IMR-90 (cell line): ENCODE data around the gene MRM2. TPM values are rescaled to one million over a fixed set of nuclear protein-coding genes. Genes with fewer than 3 reads are reported as not detected.

Source experiments
- ATAC-seq: fragments of 200-7000 bp; cut with Tn5 transposase; 2 replicates; pipeline ENCODE4 v1.9.1; 2020; ENCODE audit warnings: low read depth, mild to moderate bottlenecking, moderate library complexity
- BruUV-seq: library from RNA; stranded (reverse); fragments of 400-500 nt; replicated peaks from 2 replicates; lab custom pipeline; 2021; lab: Mats Ljungman, UMichigan
- CTCF ChIA-PET: fragments of 300-600 bp; formaldehyde crosslinking; extraction: SDS; loops from one replicate; lab custom pipeline; 2021; ENCODE audit warnings: antibody characterized with exemption; lab: Yijun Ruan, JAX
- POLR2A ChIA-PET: fragments of 300-600 bp; sonication (Branson Sonifier 250); formaldehyde crosslinking; loops from one replicate; lab custom pipeline; 2022; ENCODE audit warnings: antibody characterized with exemption; ENCODE audit not compliant: unreplicated experiment; lab: Charles Lee
- DNase-seq: peaks from one replicate; pipeline ENCODE4 v3.0.0; 2013
- H2AFZ ChIP-seq: replicated peaks from 2 replicates; pipeline ENCODE3; 2013; ENCODE audit warnings: low read length, mild to moderate bottlenecking; ENCODE audit not compliant: poor library complexity
- H2AK5ac ChIP-seq: 2 replicates; pipeline ENCODE4 v1.6.1; 2013; ENCODE audit warnings: low read depth, low read length, inconsistent platforms
- H2AK9ac ChIP-seq: replicated peaks from 2 replicates; pipeline ENCODE3; 2013; ENCODE audit warnings: mild to moderate bottlenecking, low read depth, low read length, moderate library complexity; ENCODE audit not compliant: poor library complexity
- H2BK120ac ChIP-seq: 2 replicates; pipeline ENCODE4 v1.6.1; 2013; ENCODE audit warnings: low read depth, low read length, inconsistent platforms
- H2BK15ac ChIP-seq: 3 replicates; pipeline ENCODE4 v1.6.1; 2013; ENCODE audit warnings: low read depth, low read length, inconsistent platforms
- H2BK20ac ChIP-seq: 2 replicates; pipeline ENCODE4 v1.6.1; 2013; ENCODE audit warnings: low read depth, mild to moderate bottlenecking, inconsistent platforms, low read length, moderate library complexity
- H2BK5ac ChIP-seq: 2 replicates; pipeline ENCODE4 v1.6.1; 2013; ENCODE audit warnings: mild to moderate bottlenecking, low read depth, low read length, inconsistent platforms; ENCODE audit not compliant: poor library complexity, severe bottlenecking
- H3K14ac ChIP-seq: replicated peaks from 2 replicates; pipeline ENCODE4 v1.6.1; 2013; ENCODE audit warnings: low read depth, low read length, inconsistent platforms
- H3K18ac ChIP-seq: 2 replicates; pipeline ENCODE4 v1.6.1; 2013; ENCODE audit warnings: low read depth, low read length, control low read depth
- H3K23ac ChIP-seq: 2 replicates; pipeline ENCODE4 v1.6.1; 2013; ENCODE audit warnings: low read depth, low read length, inconsistent platforms
- H3K27ac ChIP-seq: 2 replicates; pipeline ENCODE4 v1.5.1; 2013; ENCODE audit warnings: mild to moderate bottlenecking, control low read depth, low read length; ENCODE audit not compliant: insufficient read depth
- H3K27me3 ChIP-seq: 2 replicates; pipeline ENCODE4 v1.6.1; 2013; ENCODE audit warnings: low read length; ENCODE audit not compliant: control insufficient read depth, insufficient read depth
- H3K36me3 ChIP-seq: 2 replicates; pipeline ENCODE4 v1.6.1; 2013; ENCODE audit warnings: low read length, mixed read lengths; ENCODE audit not compliant: control insufficient read depth, insufficient read depth
- H3K4ac ChIP-seq: 2 replicates; pipeline ENCODE4 v1.6.1; 2013; ENCODE audit warnings: low read depth, low read length, inconsistent platforms
- H3K4me1 ChIP-seq: 2 replicates; pipeline ENCODE4 v1.6.1; 2013; ENCODE audit warnings: low read length, mixed read lengths; ENCODE audit not compliant: control insufficient read depth, insufficient read depth
- H3K4me2 ChIP-seq: 2 replicates; pipeline ENCODE4 v1.6.1; 2013; ENCODE audit warnings: low read depth, mild to moderate bottlenecking, control low read depth, low read length, moderate library complexity
- H3K4me3 ChIP-seq: 2 replicates; pipeline ENCODE4 v1.5.1; 2013; ENCODE audit warnings: low read depth, mild to moderate bottlenecking, control low read depth, low read length, moderate library complexity; ENCODE audit not compliant: insufficient read depth
- H3K56ac ChIP-seq: 2 replicates; pipeline ENCODE4 v1.6.1; 2013; ENCODE audit warnings: low read length, inconsistent platforms; ENCODE audit not compliant: insufficient read depth; ENCODE audit errors: extremely low read depth
- H3K79me1 ChIP-seq, 2 experiments: 2 replicates each; pipeline ENCODE4 v1.6.1; 2013; ENCODE audit warnings: low read length in 2 of 2, inconsistent platforms in 1 of 2, low read depth in 1 of 2
- H3K9ac ChIP-seq: 2 replicates; pipeline ENCODE4 v1.6.1; 2013; ENCODE audit warnings: low read depth, low read length, control low read depth
- H3K9me1 ChIP-seq: 2 replicates; pipeline ENCODE4 v1.6.1; 2013; ENCODE audit warnings: low read length, inconsistent platforms; ENCODE audit not compliant: insufficient read depth
- H3K9me3 ChIP-seq: 2 replicates; pipeline ENCODE4 v1.6.1; 2013; ENCODE audit warnings: low read length; ENCODE audit not compliant: control insufficient read depth, insufficient read depth
- H4K20me1 ChIP-seq: 2 replicates; pipeline ENCODE4 v1.6.1; 2013; ENCODE audit warnings: low read length, inconsistent platforms; ENCODE audit not compliant: insufficient read depth
- H4K5ac ChIP-seq: 2 replicates; pipeline ENCODE4 v1.6.1; 2013; ENCODE audit warnings: mild to moderate bottlenecking, low read depth, low read length, control low read depth
- H4K8ac ChIP-seq, 2 experiments: 2 replicates each; pipeline ENCODE4 v1.6.1; 2013; ENCODE audit warnings: low read depth in 2 of 2, low read length in 2 of 2, control low read depth in 1 of 2, inconsistent platforms in 1 of 2
- H4K91ac ChIP-seq: 2 replicates; pipeline ENCODE4 v1.6.1; 2013; ENCODE audit warnings: low read depth, low read length, inconsistent platforms; ENCODE audit not compliant: insufficient read depth
- BHLHE40 ChIP-seq: fragments of 150-350 bp; IDR thresholded peaks from 2 replicates; pipeline ENCODE4 v1.6.1; 2016; ENCODE audit warnings: mild to moderate bottlenecking, low read depth, low read length
- CEBPB ChIP-seq: IDR thresholded peaks from 2 replicates; pipeline ENCODE4 v1.6.1; 2012; ENCODE audit warnings: low read depth, low read length, improper control_type of control experiment
- CHD1 ChIP-seq: IDR thresholded peaks from 2 replicates; pipeline ENCODE4 v1.6.1; 2012; ENCODE audit warnings: low read depth, low read length, improper control_type of control experiment
- CTCF ChIP-seq: conservative IDR thresholded peaks from 2 replicates; pipeline ENCODE4 v1.5.1; 2012; ENCODE audit warnings: mild to moderate bottlenecking, low read depth, low read length, improper control_type of control experiment
- ELK1 ChIP-seq: fragments of 150-350 bp; IDR thresholded peaks from 2 replicates; pipeline ENCODE4 v1.6.1; 2016; ENCODE audit warnings: low read depth, mild to moderate bottlenecking, low read length, moderate library complexity, borderline replicate concordance
- MAFK ChIP-seq: IDR thresholded peaks from 2 replicates; pipeline ENCODE4 v1.6.1; 2012; ENCODE audit warnings: low read depth, low read length, improper control_type of control experiment
- MAZ ChIP-seq: IDR thresholded peaks from 2 replicates; pipeline ENCODE4 v1.6.1; 2012; ENCODE audit warnings: low read depth, mild to moderate bottlenecking, low read length, improper control_type of control experiment, moderate library complexity, borderline replicate concordance
- MXI1 ChIP-seq: IDR thresholded peaks from 2 replicates; pipeline ENCODE4 v1.6.1; 2012; ENCODE audit warnings: low read depth, mild to moderate bottlenecking, low read length, moderate library complexity, borderline replicate concordance
- NFE2L2 ChIP-seq: fragments of 150-350 bp; IDR thresholded peaks from 2 replicates; pipeline ENCODE4 v1.6.1; 2016; ENCODE audit warnings: low read depth, mild to moderate bottlenecking, low read length
- POLR2A ChIP-seq: IDR thresholded peaks from 2 replicates; pipeline ENCODE4 v1.6.1; 2012; ENCODE audit warnings: mild to moderate bottlenecking, low read depth, low read length
- RAD21 ChIP-seq: IDR thresholded peaks from 2 replicates; pipeline ENCODE4 v1.6.1; 2012; ENCODE audit warnings: low read length, improper control_type of control experiment
- RCOR1 ChIP-seq: IDR thresholded peaks from 2 replicates; pipeline ENCODE4 v1.6.1; 2012; ENCODE audit warnings: mild to moderate bottlenecking, low read length, improper control_type of control experiment; ENCODE audit not compliant: insufficient replicate concordance
- RFX5 ChIP-seq: IDR thresholded peaks from 2 replicates; pipeline ENCODE4 v1.8.0; 2012; ENCODE audit warnings: low read depth, mild to moderate bottlenecking, low read length, moderate library complexity
- SMC3 ChIP-seq: fragments of 150-350 bp; IDR thresholded peaks from 2 replicates; pipeline ENCODE4 v1.6.1; 2016; ENCODE audit warnings: low read depth, mild to moderate bottlenecking, antibody characterized with exemption, low read length, moderate library complexity
- USF2 ChIP-seq: fragments of 150-350 bp; IDR thresholded peaks from 2 replicates; pipeline ENCODE4 v1.6.1; 2017; ENCODE audit warnings: mild to moderate bottlenecking, antibody characterized with exemption, low read length, low read depth
- WGBS, 2 experiments: methylation state at CpG; one replicate each; pipeline versions ENCODE4 v1.1.5 to v1.1.7; 2013; ENCODE audit warnings: missing lambda C conversion rate in 2 of 2; ENCODE audit not compliant: insufficient read length in 1 of 2; ENCODE audit errors: extremely low coverage in 2 of 2; 5-methylcytosine and 5-hydroxymethylcytosine counted together
- dilution Hi-C: fragments of 300-500 bp; cut with HindIII; formaldehyde crosslinking; loops from one replicate; pipeline ENCODE4 v1.14.3; 2018; ENCODE audit warnings: low sequenced_read_pairs; ENCODE audit not compliant: unreplicated experiment
- in situ Hi-C: fragments of 300-500 bp; cut with MboI; formaldehyde crosslinking; loops from 3 replicates; pipeline ENCODE4 v1.14.3; 2019; ENCODE audit warnings: low sequenced_read_pairs, inconsistent platforms, mixed read lengths
- intact Hi-C: fragments of 100-400 bp; cut with micrococcal nuclease; formaldehyde crosslinking; loops from 2 replicates; pipeline ENCODE4 v1.10.0; 2022
- polyA plus RNA-seq, 3 experiments: library from polyadenylated mRNA; depleted of rRNA; stranded (reverse); fragments of >200 nt; gene quantifications; 2 replicates each; pipeline ENCODE4 v1.2.3, GENCODE V29; 2012; ENCODE audit warnings: low replicate concordance in 1 of 3
- total RNA-seq: library from RNA; depleted of rRNA; stranded (reverse); fragments of >200 nt; gene quantifications from 2 replicates; pipeline ENCODE4 v1.2.3, GENCODE V29; 2012

The MRM2 gene
- total and polyA plus RNA-seq, 2 of the 4 experiments (the other 2 are of a cell fraction), result 19.1 to 23.8 TPM

GRCh38 chr7:2213551-2214215 is 28.3 kb downstream of the MRM2 start:
- H2AFZ ChIP-seq, result no peak overlapping the region
- ATAC-seq (no peak), DNase-seq (no peak)
- H3K27me3 ChIP-seq, result no peaks in the 10 kb centered on the region
- no peak overlapping the region for H2BK15ac ChIP-seq
- POLR2A ChIA-PET, result no interaction called here
- 82% methylated on average over 7 of the region's 15 CpGs; no CpG with 5 or more reads in 1 of the 2 experiments for WGBS, 2 experiments
- no peak overlapping the region for H3K4me2 ChIP-seq
- no peaks in the 10 kb centered on the region for H3K9me3 ChIP-seq
- H3K27ac ChIP-seq, result no peak overlapping the region
- no TSS peak for BruUV-seq
- H3K56ac ChIP-seq, result no peak overlapping the region
- in situ Hi-C loops (loop anchor here (10.0 kb wide), 1 partner anchor 559 kb away; no protein-coding TSS in a partner anchor), intact Hi-C loops (no loop called here), dilution Hi-C loops (no loop called here)
- H4K20me1 ChIP-seq, result peaks cover 6% of the 10 kb centered on the region; the same call in 1 of the 2 replicates
- no peak overlapping the region for H2BK120ac ChIP-seq
- H4K8ac ChIP-seq, result no peak overlapping the region
- H3K23ac ChIP-seq, result no peak overlapping the region
- no peak overlapping the region for H2BK20ac ChIP-seq
- no peak overlapping the region for H4K91ac ChIP-seq
- CTCF ChIA-PET, result interaction anchor here (1.0 kb wide), 1 partner anchor 18 kb away, joined by 4 read pairs; no protein-coding TSS in a partner anchor
- no peak overlapping the region for H3K9ac ChIP-seq
- TF ChIP-seq RCOR1 (no peak), RAD21 (no peak), RFX5 (no peak), CEBPB (no peak), MAFK (no peak), ELK1 (no peak), CTCF (no peak), USF2 (no peak), POLR2A (no peak), MAZ (no peak), BHLHE40 (no peak), SMC3 (no peak), MXI1 (no peak), CHD1 (no peak), NFE2L2 (no peak)
- peak overlapping the region; percentile 6 for H2AK9ac ChIP-seq
- peaks cover 0 to 4% of the 10 kb centered on the region in 2 experiments; a peak in 1 of 4 replicates for H3K79me1 ChIP-seq
- no peak overlapping the region for H3K4me3 ChIP-seq
- no peak overlapping the region for H4K5ac ChIP-seq
- H2BK5ac ChIP-seq, result no peak overlapping the region
- H3K14ac ChIP-seq, result no peak overlapping the region
- no peaks in the 10 kb centered on the region for H3K4me1 ChIP-seq
- peaks cover 4% of the 10 kb centered on the region; the same call in 1 of the 2 replicates for H3K9me1 ChIP-seq
- H2AK5ac ChIP-seq, result no peak overlapping the region
- H3K4ac ChIP-seq, result no peak overlapping the region
- H3K18ac ChIP-seq, result no peak overlapping the region
- peaks cover 58% of the 10 kb centered on the region for H3K36me3 ChIP-seq
